ENCODE measurements around the gene RASGEF1C.

DNA sequence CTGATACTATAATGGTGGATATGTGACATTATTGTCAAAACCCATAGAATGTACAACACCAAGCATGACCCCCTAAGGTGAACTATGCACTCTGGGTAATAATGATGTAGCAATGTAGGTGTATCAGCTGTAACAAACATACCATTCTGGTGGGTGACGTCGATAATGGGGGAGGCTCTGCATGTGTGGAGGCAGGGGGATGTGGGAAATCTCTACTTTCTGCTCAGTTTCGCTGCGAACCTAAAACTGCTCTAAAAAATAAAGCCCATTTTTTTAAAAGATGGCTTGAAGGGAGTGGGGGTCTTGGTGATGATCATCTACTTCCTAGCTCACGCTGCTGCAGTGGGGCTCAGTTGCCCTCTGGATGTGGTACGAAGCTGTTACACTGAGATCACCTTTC, 51.1 kb downstream of the RASGEF1C start:
- TF ChIP-seq, protein P1, sequence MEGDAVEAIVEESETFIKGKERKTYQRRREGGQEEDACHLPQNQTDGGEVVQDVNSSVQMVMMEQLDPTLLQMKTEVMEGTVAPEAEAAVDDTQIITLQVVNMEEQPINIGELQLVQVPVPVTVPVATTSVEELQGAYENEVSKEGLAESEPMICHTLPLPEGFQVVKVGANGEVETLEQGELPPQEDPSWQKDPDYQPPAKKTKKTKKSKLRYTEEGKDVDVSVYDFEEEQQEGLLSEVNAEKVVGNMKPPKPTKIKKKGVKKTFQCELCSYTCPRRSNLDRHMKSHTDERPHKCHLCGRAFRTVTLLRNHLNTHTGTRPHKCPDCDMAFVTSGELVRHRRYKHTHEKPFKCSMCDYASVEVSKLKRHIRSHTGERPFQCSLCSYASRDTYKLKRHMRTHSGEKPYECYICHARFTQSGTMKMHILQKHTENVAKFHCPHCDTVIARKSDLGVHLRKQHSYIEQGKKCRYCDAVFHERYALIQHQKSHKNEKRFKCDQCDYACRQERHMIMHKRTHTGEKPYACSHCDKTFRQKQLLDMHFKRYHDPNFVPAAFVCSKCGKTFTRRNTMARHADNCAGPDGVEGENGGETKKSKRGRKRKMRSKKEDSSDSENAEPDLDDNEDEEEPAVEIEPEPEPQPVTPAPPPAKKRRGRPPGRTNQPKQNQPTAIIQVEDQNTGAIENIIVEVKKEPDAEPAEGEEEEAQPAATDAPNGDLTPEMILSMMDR (IDR thresholded peaks at IDR 0.05; ENCODE audit: insufficient read depth, low read length), result no peak
- no peak for TF ChIP-seq SPI1 (IDR thresholded peaks at IDR 0.05; ENCODE audit: borderline replicate concordance, low read depth)
- no peak for TF ChIP-seq POLR2AphosphoS5 (IDR thresholded peaks at IDR 0.05; ENCODE audit: low read depth)

Measured in HL-60 (cell line).